Muscle of arm (tissue), 12 donors: Measurements from ENCODE around the gene GRIK4. TPM values are rescaled to one million over a fixed set of nuclear protein-coding genes. Genes with fewer than 3 reads are reported as not detected.

Experiments
- DNase-seq: peaks from one replicate; pipeline ENCODE4 v3.0.0-alpha.2; 2013
- polyA plus RNA-seq, 12 donors: library from polyadenylated mRNA; unstranded; fragments of 120-200 nt; gene quantifications; one replicate each; pipeline ENCODE4 v1.2.1, GENCODE V29; 2013; ENCODE audit not compliant: insufficient read length in 12 of 12

The GRIK4 gene
- polyA plus RNA-seq, 12 donors, result 0.21 to 2.0 (median 0.42) TPM; not detected in 2

GRCh38 chr11:120704256-120704750, 192.8 kb downstream of the GRIK4 start:
- DNase-seq, result no peak

DNA sequence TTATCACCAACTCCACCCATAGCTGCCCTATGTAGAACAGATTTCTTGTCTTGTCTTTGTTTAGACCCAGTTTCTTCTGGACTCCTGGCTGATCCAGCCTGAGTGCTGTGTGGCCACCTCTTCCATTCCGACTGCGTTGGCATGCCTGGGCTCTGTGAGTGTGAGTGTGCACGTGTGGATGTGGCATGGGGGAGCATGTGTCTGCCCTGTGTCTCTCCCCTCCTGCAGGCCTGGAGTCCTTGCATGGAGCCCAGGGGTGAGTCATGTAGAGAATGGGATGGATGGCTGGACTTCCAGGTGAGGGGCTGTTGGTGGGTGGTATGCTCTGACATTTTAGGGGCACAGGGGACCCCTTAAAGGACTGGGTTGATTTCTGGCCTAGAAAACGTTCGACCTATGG, 194.7 kb downstream of the GRIK4 start:
- DNase-seq, result no peak

DNA sequence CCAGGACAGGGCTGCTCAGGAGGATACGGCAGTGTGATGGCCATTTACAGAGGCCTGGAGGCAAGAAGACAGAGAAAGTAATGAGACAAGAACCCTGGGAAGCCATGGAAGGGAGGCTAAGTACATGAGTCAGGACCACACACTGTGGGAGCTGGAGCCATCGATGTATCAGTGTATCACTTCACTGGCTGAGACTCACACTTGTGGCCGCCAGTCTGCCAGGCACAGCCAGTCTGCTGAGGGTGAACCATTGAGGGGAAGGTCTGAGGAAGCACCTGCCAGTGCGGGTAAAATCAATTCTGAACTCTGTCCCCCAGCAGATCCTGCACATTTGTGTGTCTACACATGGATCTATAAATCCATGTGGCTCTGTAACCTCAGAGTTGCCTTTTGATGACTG, 195.6 kb downstream of the GRIK4 start:
- DNase-seq, result no peak

GRCh38 chr11:120707663-120708062, 196.1 kb downstream of the GRIK4 start:
- no peak for DNase-seq

- no peak for DNase-seq
These were observed 197.1 kb downstream of the GRIK4 start for GRCh38 chr11:120708511-120709183.

DNA sequence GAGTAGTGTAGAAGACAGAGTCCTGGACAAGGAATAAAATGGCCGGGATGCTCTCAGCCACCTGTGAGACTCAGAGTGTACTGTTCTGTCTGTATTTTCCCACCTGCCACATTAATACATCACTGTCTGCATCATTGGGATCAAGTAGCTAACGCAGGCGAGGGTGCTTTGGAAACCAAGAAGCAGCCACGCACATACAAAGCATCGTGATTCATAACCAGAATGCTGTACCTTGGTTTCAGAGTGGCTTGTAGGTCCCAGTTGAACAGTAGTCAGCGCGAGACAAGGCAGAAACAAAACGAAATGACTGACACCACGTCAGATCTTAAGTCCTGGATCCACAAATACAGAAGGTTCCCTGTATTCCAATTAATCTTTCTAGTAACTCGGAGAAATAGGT, 198.3 kb downstream of the GRIK4 start:
- DNase-seq, result no peak

- peak; percentile 18 for DNase-seq
These were observed 199.0 kb downstream of the GRIK4 start for GRCh38 chr11:120710354-120711131.

GRCh38 chr11:120712014-120712413, 200.5 kb downstream of the GRIK4 start:
- no peak for DNase-seq

- DNase-seq, result no peak
These were observed 201.3 kb downstream of the GRIK4 start for GRCh38 chr11:120712881-120713280.

DNA sequence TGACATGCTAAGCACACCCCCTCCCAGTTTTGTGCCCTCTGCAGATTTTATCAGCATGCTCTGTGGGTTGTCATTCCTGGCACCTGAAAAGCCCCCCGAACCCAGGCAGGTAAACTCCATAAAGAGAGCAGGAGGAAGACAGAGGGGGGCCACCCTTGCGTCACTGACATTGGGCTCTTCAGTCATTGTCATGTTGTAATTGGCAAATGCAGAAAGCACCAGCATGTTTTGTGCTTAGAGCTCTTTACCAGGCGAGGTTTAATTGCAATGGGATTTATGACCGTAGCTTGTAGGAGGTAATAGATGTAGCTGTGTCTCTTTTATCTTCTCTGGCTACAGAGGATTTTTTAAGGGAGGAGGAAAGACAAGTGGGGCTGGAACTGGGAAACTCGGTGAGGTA, 201.7 kb downstream of the GRIK4 start:
- no peak for DNase-seq

- DNase-seq, result no peak
These were observed 202.9 kb downstream of the GRIK4 start for GRCh38 chr11:120714438-120714837.

- peak; percentile 2 for DNase-seq
These were observed 203.7 kb downstream of the GRIK4 start for GRCh38 chr11:120715239-120715638.

- no peak for DNase-seq
These were observed 205.5 kb downstream of the GRIK4 start for GRCh38 chr11:120717042-120717441.

DNA sequence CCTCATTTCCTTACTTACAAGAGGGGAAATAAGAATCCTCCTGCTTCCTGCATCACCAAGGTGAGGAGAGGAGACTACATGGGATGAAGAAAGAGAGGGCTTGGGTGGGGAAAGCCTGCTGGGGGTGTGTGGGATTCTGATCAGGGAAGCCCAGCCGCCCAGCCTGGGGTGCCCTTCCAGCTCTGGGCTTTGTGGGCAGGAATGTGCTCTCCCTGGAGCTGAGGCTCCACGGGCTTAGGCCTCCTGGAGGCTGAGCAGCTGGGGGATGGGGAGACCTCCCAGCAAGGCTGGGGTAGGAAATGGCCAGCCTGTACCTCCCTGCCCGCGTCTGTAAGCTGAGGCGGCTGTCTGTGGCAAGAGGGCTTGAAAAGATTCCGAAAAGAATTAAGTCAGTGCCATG, 206.1 kb downstream of the GRIK4 start:
- DNase-seq, result no peak

DNA sequence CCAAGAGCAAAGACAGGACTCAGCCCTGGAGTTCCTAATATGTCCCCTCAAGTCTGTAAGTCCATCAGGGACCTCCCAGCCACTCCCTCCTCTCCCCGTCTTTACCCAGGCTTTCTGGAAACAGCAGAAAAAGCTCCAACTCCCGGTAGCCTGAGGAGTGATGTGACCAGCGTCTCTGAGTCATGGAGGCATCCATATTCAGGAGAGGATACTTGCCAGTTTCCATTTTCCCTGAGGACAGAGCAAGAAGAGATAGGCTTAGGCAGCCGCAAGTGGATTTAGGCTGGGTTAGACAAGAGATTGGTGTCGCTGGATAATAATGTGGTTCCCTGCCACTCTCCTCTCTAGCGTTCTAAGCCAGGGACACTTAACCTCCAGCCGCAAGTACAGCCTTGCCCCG, 206.6 kb downstream of the GRIK4 start:
- no peak for DNase-seq

DNA sequence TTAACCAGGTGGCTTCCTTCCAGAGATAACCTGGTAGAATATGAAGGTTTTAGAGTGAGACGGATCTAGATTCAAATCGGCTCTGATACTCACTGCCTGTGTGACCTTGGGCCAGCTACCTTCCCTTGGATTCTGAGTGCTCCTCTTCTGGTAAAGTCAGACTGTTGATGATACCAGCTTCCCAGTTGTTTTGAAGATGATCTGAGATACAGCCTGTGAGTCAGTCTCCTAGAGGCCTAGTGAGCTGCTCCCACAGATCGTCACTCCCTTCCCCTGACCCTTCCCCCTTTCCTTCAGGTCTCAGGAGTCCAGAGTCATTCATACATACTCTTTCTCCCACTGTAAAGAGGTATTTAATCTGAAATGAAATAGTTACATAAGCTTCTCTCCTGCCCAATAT, 207.8 kb downstream of the GRIK4 start:
- DNase-seq, result no peak

DNA sequence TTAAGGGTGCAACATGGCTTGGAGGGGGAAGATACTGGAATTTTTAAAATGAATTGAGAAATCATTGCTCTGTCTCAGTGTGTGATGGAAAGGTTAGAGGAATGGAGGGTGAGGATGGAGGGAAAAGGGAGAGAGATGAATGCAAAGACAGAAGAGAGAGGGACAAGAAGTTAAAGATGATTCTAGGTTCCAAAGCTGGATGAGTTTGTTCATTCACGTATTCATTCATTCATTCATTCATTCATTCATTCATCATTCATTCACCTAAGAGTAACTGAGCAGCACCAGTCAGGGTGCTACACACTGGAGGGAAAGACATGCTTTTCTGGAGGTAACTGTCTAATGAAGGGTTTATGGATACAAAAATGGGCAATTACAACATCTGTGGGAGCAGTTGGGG, 209.2 kb downstream of the GRIK4 start:
- DNase-seq, result no peak

DNA sequence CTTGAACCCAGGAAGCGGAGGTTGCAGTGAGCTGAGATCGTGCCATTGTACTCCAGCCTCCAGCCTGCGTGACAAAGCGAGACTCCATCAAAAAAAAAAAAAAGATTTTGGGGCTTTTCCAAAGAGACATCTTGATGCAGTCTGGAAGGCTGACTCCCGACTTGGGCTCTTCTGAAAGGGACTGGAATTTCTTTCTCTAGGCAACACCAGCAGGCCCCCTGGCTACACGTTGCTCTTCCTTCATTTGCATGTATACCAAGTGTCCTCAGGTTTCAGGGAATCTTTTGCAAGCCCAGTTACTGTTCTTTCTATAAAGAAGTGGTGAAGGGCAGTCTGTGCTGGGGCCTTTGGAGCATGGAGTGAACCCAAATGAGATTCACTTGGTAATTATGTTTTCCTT, 211.0 kb downstream of the GRIK4 start:
- DNase-seq, result no peak

DNA sequence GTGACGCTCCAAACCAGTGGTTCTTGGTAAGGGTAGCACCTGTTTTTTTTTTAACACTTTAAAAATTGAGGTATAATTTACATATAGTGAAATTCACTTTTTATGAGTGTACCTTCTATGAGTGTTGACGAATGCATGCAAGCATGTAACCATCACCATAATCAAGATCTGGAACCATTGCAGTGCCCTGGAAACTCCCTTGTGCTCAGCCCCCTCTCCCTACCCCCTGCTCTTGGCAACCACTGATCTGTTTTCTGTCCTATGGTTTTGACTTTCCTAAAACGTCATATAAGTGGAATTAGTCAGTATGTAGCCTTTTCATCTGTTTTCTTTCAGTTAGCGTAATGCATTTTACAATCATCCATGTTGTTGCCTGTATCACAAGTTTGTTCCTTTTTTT, 212.2 kb downstream of the GRIK4 start:
- no peak for DNase-seq

- DNase-seq, result no peak
These were observed 216.2 kb downstream of the GRIK4 start for GRCh38 chr11:120727752-120728151.

DNA sequence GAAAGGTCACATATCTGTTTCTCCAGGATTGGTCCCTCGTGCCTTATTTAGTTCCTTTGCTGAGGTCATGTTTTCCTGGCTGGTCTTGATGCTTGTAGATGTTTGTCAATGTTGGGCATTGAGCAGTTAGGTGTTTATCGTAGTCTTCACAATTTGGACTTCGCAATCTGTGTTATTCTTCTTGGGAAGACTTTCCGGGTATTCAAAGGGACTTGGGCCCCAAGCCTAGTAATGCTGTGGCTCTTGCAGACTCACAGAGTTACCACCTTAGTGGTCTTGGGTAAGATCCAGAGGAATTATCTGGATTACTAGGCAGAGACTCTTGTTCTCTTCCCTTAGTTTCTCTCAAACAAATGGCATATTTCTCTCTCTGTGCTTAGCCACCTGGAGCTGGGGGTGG, 223.5 kb downstream of the GRIK4 start:
- DNase-seq, result no peak

DNA sequence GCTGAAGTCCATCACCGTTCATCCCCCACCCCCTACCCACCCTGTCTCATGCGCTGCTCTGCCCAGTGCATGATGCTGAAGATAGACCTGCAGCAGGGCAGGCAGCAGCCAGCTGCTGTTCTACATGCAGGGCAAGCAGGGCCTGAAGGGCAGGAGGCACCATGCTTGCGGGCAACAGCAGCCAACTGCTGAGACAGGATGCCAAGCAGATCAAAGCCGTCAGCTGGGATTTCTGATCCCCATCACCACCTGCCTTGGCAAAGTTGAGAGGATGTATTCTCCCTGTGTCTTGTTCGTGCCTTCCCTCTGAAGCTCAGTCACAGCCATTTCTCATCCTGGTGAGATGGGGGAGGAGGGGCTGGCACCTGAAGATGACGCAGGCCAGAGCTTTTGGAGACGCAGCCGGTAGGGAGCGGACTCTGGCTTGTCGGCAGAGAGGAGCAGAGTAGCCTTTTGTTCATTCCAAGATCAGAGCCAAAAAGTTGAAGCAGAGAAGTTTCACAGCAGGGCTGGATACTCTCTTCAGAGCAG, 227.0 kb downstream of the GRIK4 start:
- DNase-seq, result no peak

DNA sequence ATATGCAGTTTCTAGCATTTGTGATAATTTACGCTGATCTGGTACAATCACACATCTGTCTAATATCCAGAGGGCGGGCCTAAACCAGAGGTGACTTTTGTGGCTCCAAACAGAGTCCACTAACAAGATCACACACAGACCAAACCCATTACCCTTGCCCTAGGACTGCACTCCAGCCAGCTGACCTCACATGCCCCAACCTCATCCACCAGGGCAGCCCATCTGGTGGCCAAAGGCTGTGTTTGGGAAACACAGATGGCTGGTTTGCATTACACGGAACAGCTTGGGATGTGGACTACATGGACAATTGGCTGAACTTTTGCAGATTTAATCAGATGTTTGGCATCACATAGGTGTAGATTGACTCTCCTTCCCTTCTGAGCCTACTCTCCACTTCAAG, 228.2 kb downstream of the GRIK4 start:
- no peak for DNase-seq
